ENCODE data around the gene ISOC2. TPM values are rescaled to one million over a fixed set of nuclear protein-coding genes. Genes with fewer than 3 reads are reported as not detected.

The ISOC2 gene
- total and polyA plus RNA-seq, 9 of the 15 experiments (the other 6 are each of a cell fraction or from before 2014, with no cell fraction given) = 1.2 to 229 (median 58.3) TPM

- FAIRE-seq (peak; percentile 77), DNase-seq (ENCODE audit: extremely low read depth in 1 of 4, low spot score in 3 of 4) (peak; percentile 28 to 74 (median 44)), ATAC-seq (peak; percentile 9)
- peak overlapping the region; percentile 72; the same call in 2 of the 3 replicates for H3K27ac ChIP-seq (ENCODE audit: extremely low read depth, low read depth, low read length)
- H3K79me2 ChIP-seq (ENCODE audit: control insufficient read depth, insufficient read depth, low read length) = peaks cover 12% of the 10 kb centered on the region; the same call in 2 of the 3 replicates
- peaks cover 21% of the 10 kb centered on the region; the same call in 2 of the 3 replicates for H3K36me3 ChIP-seq (ENCODE audit: control insufficient read depth, insufficient read depth, low read length)
- BruUV-seq (replicated peaks) = TSS peak; percentile 76
- H3K9ac ChIP-seq (ENCODE audit: insufficient read depth in 1 of 2, low read depth in 2 of 2, low read length in 2 of 2) = peak overlapping the region; percentile 42 to 98
- no peaks in the 10 kb centered on the region for H3K9me1 ChIP-seq (ENCODE audit: control insufficient read depth, insufficient read depth, low read length)
- in situ Hi-C loops (cut with MboI) = no loop called here
- no peak overlapping the region for H2AFZ ChIP-seq (ENCODE audit: low read depth, low read length)
- POLR2A ChIA-PET = interaction anchor here (0.6 to 3.6 kb wide), 8 partner anchors 11 to 591 kb away, joined by 3 to 30 read pairs (median 4); partner anchors contain the start of genes FIZ1 and ZNF628
- H3K4me2 ChIP-seq (ENCODE audit: insufficient read depth, low read length) = peak overlapping the region; percentile 45
- H3K4me3 ChIP-seq = no peak overlapping the region
- no peaks in the 10 kb centered on the region for H4K20me1 ChIP-seq (replicated peaks; ENCODE audit: control insufficient read depth, insufficient read depth, low read length)
- H3K9me3 ChIP-seq (replicated peaks; ENCODE audit: control insufficient read depth, insufficient read depth, low read depth, low read length) = no peaks in the 10 kb centered on the region
- CTCF ChIA-PET (ENCODE audit: low intra/inter-chr PET ratio) = no interaction called here
- WGBS (ENCODE audit: insufficient coverage, low coverage, missing lambda C conversion rate) = 27% methylated on average over 20 of the region's 27 CpGs
- H3K4me1 ChIP-seq (replicated peaks in 1 of 2; ENCODE audit: control insufficient read depth in 2 of 2, insufficient read depth in 2 of 2, low read length in 2 of 2) = peaks cover 25 to 88% of the 10 kb centered on the region in 2 experiments
- H3K27me3 ChIP-seq (ENCODE audit: control insufficient read depth in 2 of 2, insufficient read depth in 2 of 2, low read length in 2 of 2) = peaks cover 0 to 3% of the 10 kb centered on the region in 2 experiments; a peak in 1 of 5 replicates
- intact Hi-C loops (cut with micrococcal nuclease) = no loop called here
- no peak for TF ChIP-seq ZNF586 (CRISPR knock-in tag; conservative IDR thresholded peaks at IDR 0.05)
- TF ChIP-seq ELF4 (CRISPR knock-in tag; IDR thresholded peaks at IDR 0.05) = peak; percentile 8; the same call in 1 of the 2 replicates
- TF ChIP-seq, protein P1, sequence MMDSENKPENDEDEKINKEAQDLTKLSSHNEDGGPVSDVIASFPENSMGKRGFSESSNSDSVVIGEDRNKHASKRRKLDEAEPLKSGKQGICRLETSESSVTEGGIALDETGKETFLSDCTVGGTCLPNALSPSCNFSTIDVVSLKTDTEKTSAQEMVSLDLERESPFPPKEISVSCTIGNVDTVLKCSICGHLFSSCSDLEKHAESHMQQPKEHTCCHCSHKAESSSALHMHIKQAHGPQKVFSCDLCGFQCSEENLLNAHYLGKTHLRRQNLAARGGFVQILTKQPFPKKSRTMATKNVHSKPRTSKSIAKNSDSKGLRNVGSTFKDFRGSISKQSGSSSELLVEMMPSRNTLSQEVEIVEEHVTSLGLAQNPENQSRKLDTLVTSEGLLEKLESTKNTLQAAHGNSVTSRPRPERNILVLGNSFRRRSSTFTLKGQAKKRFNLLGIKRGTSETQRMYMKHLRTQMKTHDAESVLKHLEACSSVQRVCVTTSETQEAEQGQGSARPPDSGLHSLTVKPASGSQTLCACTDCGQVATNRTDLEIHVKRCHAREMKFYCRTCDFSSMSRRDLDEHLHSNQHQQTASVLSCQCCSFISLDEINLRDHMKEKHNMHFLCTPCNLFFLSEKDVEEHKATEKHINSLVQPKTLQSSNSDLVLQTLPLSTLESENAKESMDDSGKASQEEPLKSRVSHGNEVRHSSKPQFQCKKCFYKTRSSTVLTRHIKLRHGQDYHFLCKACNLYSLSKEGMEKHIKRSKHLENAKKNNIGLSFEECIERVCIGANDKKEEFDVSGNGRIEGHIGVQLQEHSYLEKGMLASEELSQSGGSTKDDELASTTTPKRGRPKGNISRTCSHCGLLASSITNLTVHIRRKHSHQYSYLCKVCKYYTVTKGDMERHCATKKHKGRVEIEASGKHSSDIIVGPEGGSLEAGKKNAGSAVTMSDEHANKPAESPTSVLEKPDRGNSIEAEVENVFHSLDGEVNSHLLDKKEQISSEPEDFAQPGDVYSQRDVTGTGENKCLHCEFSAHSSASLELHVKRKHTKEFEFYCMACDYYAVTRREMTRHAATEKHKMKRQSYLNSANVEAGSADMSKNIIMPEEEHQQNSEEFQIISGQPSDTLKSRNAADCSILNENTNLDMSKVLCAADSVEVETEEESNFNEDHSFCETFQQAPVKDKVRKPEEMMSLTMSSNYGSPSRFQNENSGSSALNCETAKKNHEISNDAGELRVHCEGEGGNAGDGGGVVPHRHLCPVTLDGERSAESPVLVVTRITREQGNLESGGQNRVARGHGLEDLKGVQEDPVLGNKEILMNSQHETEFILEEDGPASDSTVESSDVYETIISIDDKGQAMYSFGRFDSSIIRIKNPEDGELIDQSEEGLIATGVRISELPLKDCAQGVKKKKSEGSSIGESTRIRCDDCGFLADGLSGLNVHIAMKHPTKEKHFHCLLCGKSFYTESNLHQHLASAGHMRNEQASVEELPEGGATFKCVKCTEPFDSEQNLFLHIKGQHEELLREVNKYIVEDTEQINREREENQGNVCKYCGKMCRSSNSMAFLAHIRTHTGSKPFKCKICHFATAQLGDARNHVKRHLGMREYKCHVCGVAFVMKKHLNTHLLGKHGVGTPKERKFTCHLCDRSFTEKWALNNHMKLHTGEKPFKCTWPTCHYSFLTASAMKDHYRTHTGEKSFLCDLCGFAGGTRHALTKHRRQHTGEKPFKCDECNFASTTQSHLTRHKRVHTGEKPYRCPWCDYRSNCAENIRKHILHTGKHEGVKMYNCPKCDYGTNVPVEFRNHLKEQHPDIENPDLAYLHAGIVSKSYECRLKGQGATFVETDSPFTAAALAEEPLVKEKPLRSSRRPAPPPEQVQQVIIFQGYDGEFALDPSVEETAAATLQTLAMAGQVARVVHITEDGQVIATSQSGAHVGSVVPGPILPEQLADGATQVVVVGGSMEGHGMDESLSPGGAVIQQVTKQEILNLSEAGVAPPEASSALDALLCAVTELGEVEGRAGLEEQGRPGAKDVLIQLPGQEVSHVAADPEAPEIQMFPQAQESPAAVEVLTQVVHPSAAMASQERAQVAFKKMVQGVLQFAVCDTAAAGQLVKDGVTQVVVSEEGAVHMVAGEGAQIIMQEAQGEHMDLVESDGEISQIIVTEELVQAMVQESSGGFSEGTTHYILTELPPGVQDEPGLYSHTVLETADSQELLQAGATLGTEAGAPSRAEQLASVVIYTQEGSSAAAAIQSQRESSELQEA (IDR thresholded peaks at IDR 0.05; ENCODE audit: low read depth) = no peak
- TF ChIP-seq, protein P2, sequence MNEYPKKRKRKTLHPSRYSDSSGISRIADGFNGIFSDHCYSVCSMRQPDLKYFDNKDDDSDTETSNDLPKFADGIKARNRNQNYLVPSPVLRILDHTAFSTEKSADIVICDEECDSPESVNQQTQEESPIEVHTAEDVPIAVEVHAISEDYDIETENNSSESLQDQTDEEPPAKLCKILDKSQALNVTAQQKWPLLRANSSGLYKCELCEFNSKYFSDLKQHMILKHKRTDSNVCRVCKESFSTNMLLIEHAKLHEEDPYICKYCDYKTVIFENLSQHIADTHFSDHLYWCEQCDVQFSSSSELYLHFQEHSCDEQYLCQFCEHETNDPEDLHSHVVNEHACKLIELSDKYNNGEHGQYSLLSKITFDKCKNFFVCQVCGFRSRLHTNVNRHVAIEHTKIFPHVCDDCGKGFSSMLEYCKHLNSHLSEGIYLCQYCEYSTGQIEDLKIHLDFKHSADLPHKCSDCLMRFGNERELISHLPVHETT (CRISPR knock-in tag; conservative IDR thresholded peaks at IDR 0.05 in 1 of 2, IDR thresholded peaks at IDR 0.05 in 1 of 2) = 0 out of 4 replicates have a peak, but pooled peaks of 1 of the 2 experiments have one; percentile 57
- TF ChIP-seq KAT7 (CRISPR knock-in tag; IDR thresholded peaks at IDR 0.05; ENCODE audit: borderline replicate concordance) = 0 out of 2 replicates have a peak, but pooled peaks have one; percentile 46
- no peak for TF ChIP-seq CEBPG (CRISPR knock-in tag; IDR thresholded peaks at IDR 0.05)
- TF ChIP-seq CEBPG (tag; conservative IDR thresholded peaks at IDR 0.05 in 1 of 2, IDR thresholded peaks at IDR 0.05 in 1 of 2) = no peak
- TF ChIP-seq WHSC1 (IDR thresholded peaks at IDR 0.05; ENCODE audit: low read length) = no peak
Observed at GRCh38 chr19:55486971-55487923, 25.8 kb upstream of the ISOC2 start.
